MM.1S (cell line): ENCODE data around the gene TMCC1.
A peak's percentile ranks its signal among the peaks of the same experiment; 100 is the strongest.

Experiments used
- DNase-seq: peaks from one replicate; pipeline ENCODE4 v3.0.0-alpha.2; 2015
- H2AFZ ChIP-seq: fragments of 300-600 bp; sonication (generic); 2 replicates; pipeline ENCODE4 v1.6.0; 2016; ENCODE audit warnings: antibody characterized with exemption, low read length
- H3F3A ChIP-seq: fragments of 300-600 bp; sonication (generic); 2 replicates; pipeline ENCODE4 v1.6.1; 2016; ENCODE audit warnings: mild to moderate bottlenecking, antibody characterized with exemption, low read length, moderate library complexity, mixed read lengths; ENCODE audit not compliant: insufficient read depth
- H3K27ac ChIP-seq: fragments of 300-600 bp; sonication (generic); 2 replicates; pipeline ENCODE4 v1.5.1; 2016; ENCODE audit warnings: mild to moderate bottlenecking, low read length
- H3K27me3 ChIP-seq: fragments of 300-600 bp; sonication (generic); replicated peaks from 2 replicates; pipeline ENCODE4 v1.6.0; 2016; ENCODE audit warnings: low read length; ENCODE audit not compliant: insufficient read depth
- H3K36me3 ChIP-seq: fragments of 300-600 bp; sonication (generic); replicated peaks from 2 replicates; pipeline ENCODE4 v1.6.1; 2016; ENCODE audit warnings: mild to moderate bottlenecking, low read length, mixed read lengths; ENCODE audit not compliant: insufficient read depth
- H3K4me1 ChIP-seq: fragments of 300-600 bp; sonication (generic); 2 replicates; pipeline ENCODE4 v1.6.1; 2016; ENCODE audit warnings: low read length, mixed read lengths
- H3K4me2 ChIP-seq: fragments of 300-600 bp; sonication (generic); 2 replicates; pipeline ENCODE4 v1.6.0; 2016; ENCODE audit warnings: low read depth, low read length
- H3K4me3 ChIP-seq: fragments of 300-600 bp; sonication (generic); 2 replicates; pipeline ENCODE4 v1.5.1; 2016; ENCODE audit warnings: low read length, mixed read lengths
- H3K79me2 ChIP-seq: fragments of 300-600 bp; sonication (generic); 2 replicates; pipeline ENCODE4 v1.6.1; 2016; ENCODE audit warnings: mixed run types, low read length, mixed read lengths
- H3K9ac ChIP-seq: fragments of 300-600 bp; sonication (generic); 2 replicates; pipeline ENCODE4 v1.6.1; 2016; ENCODE audit warnings: low read length, mixed read lengths
- H3K9me2 ChIP-seq: fragments of 300-600 bp; sonication (generic); replicated peaks from 2 replicates; pipeline ENCODE4 v1.6.1; 2016; ENCODE audit warnings: mild to moderate bottlenecking, low read length, mixed read lengths; ENCODE audit not compliant: insufficient read depth
- H3K9me3 ChIP-seq: fragments of 300-600 bp; sonication (generic); replicated peaks from 2 replicates; pipeline ENCODE4 v1.6.1; 2016; ENCODE audit warnings: mild to moderate bottlenecking, low read length, mixed read lengths; ENCODE audit not compliant: insufficient read depth
- H4K20me1 ChIP-seq: fragments of 300-600 bp; sonication (generic); 2 replicates; pipeline ENCODE4 v1.6.1; 2016; ENCODE audit warnings: mild to moderate bottlenecking, low read length, moderate library complexity, mixed read lengths; ENCODE audit not compliant: insufficient read depth
- EZH2 ChIP-seq: fragments of 300-600 bp; sonication (generic); optimal IDR thresholded peaks from 2 replicates; pipeline ENCODE3; 2017; ENCODE audit warnings: low read depth, mild to moderate bottlenecking, antibody characterized with exemption, low read length, mixed read lengths
- EZH2phosphoT487 ChIP-seq: fragments of 300-600 bp; sonication (generic); IDR thresholded peaks from 2 replicates; pipeline ENCODE4 v1.6.1; 2018; ENCODE audit warnings: antibody characterized with exemption, low read length
- TF ChIP-seq, protein P1 (sequence below): fragments of 300-600 bp; sonication (generic); IDR thresholded peaks from 2 replicates; pipeline ENCODE4 v1.5.1; 2016; ENCODE audit warnings: antibody characterized with exemption, low read length, mixed read lengths

The TMCC1 gene

DNA sequence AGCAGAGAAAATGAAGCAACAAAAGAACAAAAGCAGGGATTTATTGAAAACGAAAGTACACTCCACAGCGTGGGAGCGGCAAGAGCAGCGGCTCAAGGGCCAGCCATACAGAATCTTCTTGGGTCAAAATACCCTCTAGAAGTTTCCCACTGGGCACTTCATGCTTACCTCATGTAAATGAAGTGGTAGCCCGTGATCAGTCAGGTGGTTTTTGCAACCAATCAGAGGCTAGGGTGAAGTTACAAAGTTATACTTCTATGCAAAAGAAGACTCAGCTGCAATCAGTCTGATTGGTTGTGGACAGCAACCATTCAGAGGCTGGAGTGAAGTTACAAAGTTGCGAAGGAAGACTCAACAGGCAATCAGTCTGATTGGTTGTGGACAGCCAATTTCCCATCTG lies 43.2 kb upstream of the TMCC1 start:
- Histone ChIP-seq H3K4me2 (peak overlapping the region; percentile 49; the same call in 1 of the 2 replicates), H3K27me3 (no peaks in the 10 kb centered on the region), H3F3A (no peaks in the 10 kb centered on the region), H3K9me3 (no peaks in the 10 kb centered on the region), H3K4me3 (peak overlapping the region; percentile 37; the same call in 1 of the 2 replicates), H2AFZ (peak overlapping the region; percentile 64), H3K4me1 (no peaks in the 10 kb centered on the region), H3K9me2 (no peaks in the 10 kb centered on the region), H3K36me3 (no peaks in the 10 kb centered on the region), H3K79me2 (no peaks in the 10 kb centered on the region), H4K20me1 (no peaks in the 10 kb centered on the region), H3K27ac (no peak overlapping the region), H3K9ac (no peak overlapping the region)
- DNase-seq, result peak; percentile 76
- TF ChIP-seq EZH2 (no peak), EZH2phosphoT487 (no peak)
- TF ChIP-seq, protein P1, sequence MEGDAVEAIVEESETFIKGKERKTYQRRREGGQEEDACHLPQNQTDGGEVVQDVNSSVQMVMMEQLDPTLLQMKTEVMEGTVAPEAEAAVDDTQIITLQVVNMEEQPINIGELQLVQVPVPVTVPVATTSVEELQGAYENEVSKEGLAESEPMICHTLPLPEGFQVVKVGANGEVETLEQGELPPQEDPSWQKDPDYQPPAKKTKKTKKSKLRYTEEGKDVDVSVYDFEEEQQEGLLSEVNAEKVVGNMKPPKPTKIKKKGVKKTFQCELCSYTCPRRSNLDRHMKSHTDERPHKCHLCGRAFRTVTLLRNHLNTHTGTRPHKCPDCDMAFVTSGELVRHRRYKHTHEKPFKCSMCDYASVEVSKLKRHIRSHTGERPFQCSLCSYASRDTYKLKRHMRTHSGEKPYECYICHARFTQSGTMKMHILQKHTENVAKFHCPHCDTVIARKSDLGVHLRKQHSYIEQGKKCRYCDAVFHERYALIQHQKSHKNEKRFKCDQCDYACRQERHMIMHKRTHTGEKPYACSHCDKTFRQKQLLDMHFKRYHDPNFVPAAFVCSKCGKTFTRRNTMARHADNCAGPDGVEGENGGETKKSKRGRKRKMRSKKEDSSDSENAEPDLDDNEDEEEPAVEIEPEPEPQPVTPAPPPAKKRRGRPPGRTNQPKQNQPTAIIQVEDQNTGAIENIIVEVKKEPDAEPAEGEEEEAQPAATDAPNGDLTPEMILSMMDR, result no peak

DNA sequence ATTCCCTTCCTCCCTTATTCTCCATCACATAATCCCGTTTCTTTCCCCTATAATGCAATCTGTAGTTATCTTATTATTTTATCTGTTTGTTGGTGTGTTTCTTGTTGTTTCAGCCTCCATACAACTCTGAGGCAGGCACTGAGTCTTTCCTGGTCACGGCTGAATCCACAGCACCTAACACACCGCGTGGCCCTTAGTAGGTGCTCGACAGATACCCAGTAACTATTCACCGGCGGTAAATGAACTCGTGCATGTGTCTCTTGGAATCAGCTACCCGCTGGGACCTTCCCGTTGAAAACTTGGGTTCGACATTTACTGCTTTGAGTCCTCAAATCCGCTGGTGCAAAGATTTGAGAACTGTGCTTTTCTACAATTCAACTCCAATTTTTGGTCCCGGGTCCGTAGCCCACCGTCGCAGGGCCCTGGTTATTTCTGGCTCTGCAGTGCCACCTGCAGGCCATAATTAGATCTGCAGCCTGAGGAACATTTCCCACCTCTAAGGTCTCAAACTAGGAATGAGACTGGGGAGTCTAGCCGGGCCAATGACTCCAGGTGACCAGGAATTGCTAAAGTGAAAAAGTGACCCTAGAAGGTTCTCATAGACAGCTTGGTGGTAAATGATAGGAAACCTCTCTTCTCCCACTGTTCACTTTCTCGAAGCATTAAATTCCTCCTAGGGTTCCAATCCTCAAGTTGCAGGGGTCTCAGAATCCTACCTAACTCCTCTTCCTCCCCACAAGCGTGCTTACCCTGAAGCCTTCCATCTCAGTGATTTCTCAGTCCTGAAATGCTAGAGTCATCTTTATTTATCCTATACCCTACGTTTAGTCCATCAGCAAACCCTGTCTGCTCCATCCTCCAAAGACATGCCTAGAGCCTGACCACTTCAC lies 41.0 kb upstream of the TMCC1 start:
- H3F3A ChIP-seq, result no peaks in the 10 kb centered on the region
- TF ChIP-seq EZH2phosphoT487, result no peak
- TF ChIP-seq, protein P1, result peak; percentile 92
- H3K36me3 ChIP-seq, result no peaks in the 10 kb centered on the region
- H3K9ac ChIP-seq, result no peak overlapping the region
- no peaks in the 10 kb centered on the region for H3K79me2 ChIP-seq
- H3K4me2 ChIP-seq, result peak overlapping the region; percentile 37; the same call in 1 of the 2 replicates
- peak overlapping the region; percentile 11; the same call in 1 of the 2 replicates for H2AFZ ChIP-seq
- no peaks in the 10 kb centered on the region for H3K27me3 ChIP-seq
- H4K20me1 ChIP-seq, result no peaks in the 10 kb centered on the region
- H3K4me1 ChIP-seq, result no peaks in the 10 kb centered on the region
- no peak overlapping the region for H3K27ac ChIP-seq
- no peaks in the 10 kb centered on the region for H3K9me3 ChIP-seq
- peak; percentile 8 for DNase-seq
- no peak overlapping the region; the same call in 1 of the 2 replicates for H3K4me3 ChIP-seq
- H3K9me2 ChIP-seq, result no peaks in the 10 kb centered on the region

DNA sequence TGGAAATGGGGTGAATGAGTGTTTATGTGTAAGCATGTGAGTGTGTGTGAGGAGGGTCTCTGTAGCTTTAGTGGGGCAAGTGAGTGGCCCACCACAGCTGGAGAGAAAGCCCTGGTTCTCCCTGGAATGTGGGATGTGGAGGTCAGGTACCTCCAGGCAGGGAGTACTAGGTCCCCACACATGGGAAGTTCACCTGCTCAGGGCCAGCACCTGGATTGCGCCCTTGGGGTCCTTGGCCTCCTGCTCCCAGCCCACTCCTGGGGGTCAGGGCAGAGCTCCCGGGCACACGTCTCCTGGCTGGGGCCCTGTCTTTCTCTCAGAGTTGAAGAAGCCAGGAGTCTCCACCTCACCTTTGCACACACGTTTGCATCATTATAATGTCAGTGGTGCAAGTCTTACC lies 40.0 kb upstream of the TMCC1 start:
- H4K20me1 ChIP-seq, result no peaks in the 10 kb centered on the region
- no peak overlapping the region for H3K4me3 ChIP-seq
- TF ChIP-seq, protein P1, result no peak
- no peak for TF ChIP-seq EZH2phosphoT487
- TF ChIP-seq EZH2, result no peak
- no peaks in the 10 kb centered on the region for H3K9me2 ChIP-seq
- DNase-seq, result no peak
- H3K79me2 ChIP-seq, result no peaks in the 10 kb centered on the region
- H3K36me3 ChIP-seq, result no peaks in the 10 kb centered on the region
- no peak overlapping the region for H3K9ac ChIP-seq
- H3K4me1 ChIP-seq, result no peaks in the 10 kb centered on the region
- no peak overlapping the region for H3K27ac ChIP-seq
- no peaks in the 10 kb centered on the region for H3F3A ChIP-seq
- H3K4me2 ChIP-seq, result no peak overlapping the region
- H3K27me3 ChIP-seq, result no peaks in the 10 kb centered on the region
- H3K9me3 ChIP-seq, result no peaks in the 10 kb centered on the region
- H2AFZ ChIP-seq, result no peak overlapping the region
